K562 (cell line): ENCODE results near the gene TULP1. TPM values are rescaled to one million over a fixed set of nuclear protein-coding genes. Genes with fewer than 3 reads are reported as not detected.

Source experiments
- ATAC-seq: fragments of 200-7000 bp; cut with Tn5 transposase; 3 replicates; pipeline ENCODE4 v1.9.1; 2020; ENCODE audit warnings: moderate library complexity
- BruUV-seq: library from RNA; stranded (reverse); fragments of 400-500 nt; replicated peaks from 2 replicates; lab custom pipeline; 2021; lab: Mats Ljungman, UMichigan
- CTCF ChIA-PET: fragments of 300-600 bp; formaldehyde crosslinking; extraction: SDS; loops from one replicate; lab custom pipeline; 2021; ENCODE audit warnings: low intra/inter-chr PET ratio; lab: Yijun Ruan, JAX
- POLR2A ChIA-PET: fragments of 300-600, 350-650 bp; sonication (Branson Sonifier 250); formaldehyde crosslinking; extraction: SDS; loops from one replicate; lab custom pipeline; 2021; ENCODE audit warnings: antibody characterized with exemption, inconsistent platforms; lab: Yijun Ruan, JAX
- DNase-seq, 4 experiments: peaks; one replicate each; pipeline versions ENCODE4 v3.0.0 to v3.0.0-alpha.2; 2011 to 2018; ENCODE audit warnings: low spot score in 3 of 4, mixed read lengths in 3 of 4; ENCODE audit errors: extremely low read depth in 1 of 4
- FAIRE-seq: peaks from 2 replicates; lab custom pipeline; 2011; peaks lifted over from hg19 to GRCh38; lab: Jason Lieb, UNC
- H2AFZ ChIP-seq: 2 replicates; pipeline ENCODE4 v1.6.0; 2011; ENCODE audit warnings: low read depth, low read length, control low read depth, inconsistent platforms
- H3K27ac ChIP-seq: fragments of 200-600 bp; 3 replicates; pipeline ENCODE4 v1.8.0; 2011; ENCODE audit warnings: low read depth, mild to moderate bottlenecking, control low read depth, inconsistent platforms, low read length, moderate library complexity, mixed read lengths; ENCODE audit errors: extremely low read depth
- H3K27me3 ChIP-seq, 2 experiments: fragments of 300-600 bp in 1 of 2; 2 replicates in 1 of 2; 3 replicates in 1 of 2; pipeline versions ENCODE4 v1.6.0 to v1.8.0; 2011; ENCODE audit warnings: inconsistent platforms in 2 of 2, low read length in 2 of 2, mild to moderate bottlenecking in 1 of 2, mixed read lengths in 1 of 2, moderate library complexity in 1 of 2; ENCODE audit not compliant: control insufficient read depth in 2 of 2, insufficient read depth in 2 of 2
- H3K36me3 ChIP-seq: fragments of 300-600 bp; 3 replicates; pipeline ENCODE4 v1.8.0; 2011; ENCODE audit warnings: mild to moderate bottlenecking, low read length, inconsistent platforms; ENCODE audit not compliant: control insufficient read depth, insufficient read depth
- H3K4me1 ChIP-seq, 2 experiments: fragments of 200-600 bp in 1 of 2; replicated peaks in 1 of 2; 2 replicates in 1 of 2; 3 replicates in 1 of 2; pipeline versions ENCODE4 v1.5.1 to v1.8.0; 2011; ENCODE audit warnings: inconsistent platforms in 2 of 2, low read length in 2 of 2, mild to moderate bottlenecking in 1 of 2, mixed read lengths in 1 of 2, moderate library complexity in 1 of 2; ENCODE audit not compliant: control insufficient read depth in 2 of 2, insufficient read depth in 2 of 2
- H3K4me2 ChIP-seq: 2 replicates; pipeline ENCODE4 v1.6.1; 2011; ENCODE audit warnings: low read length, control low read depth, inconsistent platforms, mixed read lengths; ENCODE audit not compliant: insufficient read depth
- H3K4me3 ChIP-seq: fragments of 200-600 bp; sonication (generic), shearing (Covaris generic); 2 replicates; pipeline ENCODE4 v1.5.1; 2016; ENCODE audit warnings: control low read depth, inconsistent platforms
- H3K79me2 ChIP-seq: fragments of 200-600 bp; 3 replicates; pipeline ENCODE4 v1.8.0; 2011; ENCODE audit warnings: low read length, inconsistent platforms; ENCODE audit not compliant: control insufficient read depth, insufficient read depth
- H3K9ac ChIP-seq, 2 experiments: 2 replicates each; pipeline versions ENCODE4 v1.6.0 to v1.6.1; 2011; ENCODE audit warnings: low read depth in 2 of 2, low read length in 2 of 2, control low read depth in 1 of 2, inconsistent platforms in 1 of 2, mild to moderate bottlenecking in 1 of 2, mixed read lengths in 1 of 2; ENCODE audit not compliant: insufficient read depth in 1 of 2
- H3K9me1 ChIP-seq: one replicate; pipeline ENCODE4 v1.6.0; 2011; ENCODE audit warnings: inconsistent platforms, mild to moderate bottlenecking, low read length, moderate library complexity; ENCODE audit not compliant: control insufficient read depth, insufficient read depth
- H3K9me3 ChIP-seq: replicated peaks from 2 replicates; pipeline ENCODE4 v1.5.1; 2011; ENCODE audit warnings: low read depth, low read length, inconsistent platforms; ENCODE audit not compliant: control insufficient read depth, insufficient read depth
- H4K20me1 ChIP-seq: replicated peaks from 2 replicates; pipeline ENCODE4 v1.6.1; 2011; ENCODE audit warnings: low read length, inconsistent platforms, mixed read lengths; ENCODE audit not compliant: control insufficient read depth, insufficient read depth
- ATF7 ChIP-seq: fragments of 450-650 bp; IDR thresholded peaks from 2 replicates; pipeline ENCODE4 v1.7.1; 2014; ENCODE audit warnings: mild to moderate bottlenecking, moderate library complexity
- BCOR ChIP-seq: fragments of 450-650 bp; IDR thresholded peaks from 2 replicates; pipeline ENCODE4 v1.6.1; 2016
- DLX4 ChIP-seq: fragments of 250-450 bp; sonication (Bioruptor Pico); IDR thresholded peaks from 2 replicates; pipeline ENCODE4 v1.6.1; 2021; ENCODE audit warnings: mild to moderate bottlenecking
- E2F4 ChIP-seq: sonication (generic); formaldehyde crosslinking; IDR thresholded peaks from 2 replicates; pipeline ENCODE4 v1.8.0; 2022; ENCODE audit warnings: mild to moderate bottlenecking, low read depth, missing genetic modification reagents
- HDAC6 ChIP-seq: IDR thresholded peaks from 2 replicates; pipeline ENCODE4 v1.6.1; 2012; ENCODE audit warnings: low read depth, mild to moderate bottlenecking, control low read depth, inconsistent platforms, low read length, moderate library complexity
- HDGF ChIP-seq: fragments of 450-650 bp; IDR thresholded peaks from 2 replicates; pipeline ENCODE4 v1.6.1; 2016
- LEF1 ChIP-seq: fragments of 450-650 bp; IDR thresholded peaks from 2 replicates; pipeline ENCODE4 v1.6.1; 2016; ENCODE audit warnings: mild to moderate bottlenecking
- NR2C2 ChIP-seq, 2 experiments: fragments of 200-800 bp in 1 of 2; sonication (Bioruptor generic) in 1 of 2; sonication (generic) in 1 of 2; formaldehyde crosslinking in 1 of 2; IDR thresholded peaks; 2 replicates each; pipeline versions ENCODE4 v1.6.1 to v1.8.0; 2016 to 2022; ENCODE audit warnings: mild to moderate bottlenecking in 1 of 2, missing compliant biosample characterization in 1 of 2, missing genetic modification characterization in 1 of 2, missing genetic modification reagents in 1 of 2
- PCBP1 ChIP-seq: fragments of 200-400 bp; formaldehyde crosslinking; IDR thresholded peaks from 2 replicates; pipeline ENCODE4 v1.6.1; 2018; ENCODE audit warnings: mild to moderate bottlenecking, low read depth, low read length; ENCODE audit not compliant: poor library complexity, severe bottlenecking
- SIN3A ChIP-seq, 2 experiments: fragments of 150-350 bp in 1 of 2; IDR thresholded peaks; 2 replicates each; pipeline ENCODE4 v1.6.1; 2011 to 2016; ENCODE audit warnings: borderline replicate concordance in 2 of 2, low read depth in 2 of 2, low read length in 2 of 2, mild to moderate bottlenecking in 2 of 2, moderate library complexity in 2 of 2; ENCODE audit not compliant: control insufficient read depth in 1 of 2
- SIX5 ChIP-seq, 2 experiments: IDR thresholded peaks; 2 replicates each; pipeline ENCODE4 v1.6.1; 2011; ENCODE audit warnings: low read length in 2 of 2, borderline replicate concordance in 1 of 2, low read depth in 1 of 2, mild to moderate bottlenecking in 1 of 2, moderate library complexity in 1 of 2; ENCODE audit not compliant: insufficient read depth in 1 of 2
- TAF7 ChIP-seq: fragments of 450-650 bp; IDR thresholded peaks from 2 replicates; pipeline ENCODE4 v1.6.1; 2016; ENCODE audit warnings: missing genetic modification characterization, missing compliant biosample characterization
- ZKSCAN1 ChIP-seq: fragments of 150-350 bp; IDR thresholded peaks from 2 replicates; pipeline ENCODE4 v1.6.1; 2016; ENCODE audit warnings: low read depth, low read length
- ZMIZ1 ChIP-seq, 2 experiments: fragments of 150-350 bp in 1 of 2; IDR thresholded peaks; 2 replicates each; pipeline ENCODE4 v1.6.1; 2012 to 2016; ENCODE audit warnings: low read depth in 2 of 2, low read length in 2 of 2, mild to moderate bottlenecking in 1 of 2, moderate library complexity in 1 of 2
- ZNF184 ChIP-seq: sonication (generic); formaldehyde crosslinking; IDR thresholded peaks from 2 replicates; pipeline ENCODE4 v1.5.0; 2020; ENCODE audit warnings: missing genetic modification reagents
- ZNF347 ChIP-seq: fragments of 450-650 bp; formaldehyde crosslinking; IDR thresholded peaks from 2 replicates; pipeline ENCODE4 v1.4.0; 2020; ENCODE audit warnings: low read depth, mild to moderate bottlenecking, moderate library complexity
- WGBS: fragments of 100-300 bp; shearing (Covaris generic); methylation state at CpG from one replicate; pipeline ENCODE4 v1.1.6; 2016; ENCODE audit warnings: low coverage, mixed read lengths; ENCODE audit not compliant: insufficient coverage; ENCODE audit errors: missing lambda C conversion rate; 5-methylcytosine and 5-hydroxymethylcytosine counted together
- in situ Hi-C: fragments of 300-500 bp; cut with MboI; formaldehyde crosslinking; loops from 4 replicates; pipeline ENCODE4 v1.15.0; 2018; ENCODE audit warnings: inconsistent platforms, mixed read lengths
- intact Hi-C: fragments of 100-400 bp; cut with micrococcal nuclease; formaldehyde crosslinking; loops from 2 replicates; pipeline ENCODE4 v1.14.2; 2022
- polyA plus RNA-seq, 8 experiments: library from polyadenylated mRNA; depleted of rRNA in 4 of 8; stranded (reverse) in 5 of 8; unstranded in 3 of 8; fragments of >200 nt; fragmentation: Nextera tagmentation in 2 of 8; fragmentation: Illumina TruSeq in 1 of 8; extraction: Ambion mirVana in 2 of 8; extraction: Trizol in 1 of 8; gene quantifications; 2 replicates each; pipeline versions ENCODE4 v1.2.1 to v1.2.3, GENCODE V29; 2011 to 2014; ENCODE audit warnings: inconsistent platforms in 1 of 8, missing spikeins in 1 of 8
- total RNA-seq, 7 experiments: library from RNA; depleted of rRNA in 6 of 7; stranded (reverse); fragments of >200 nt in 6 of 7; fragmentation: Illumina TruSeq in 2 of 7; extraction: Trizol in 2 of 7; gene quantifications; 2 replicates each; pipeline versions ENCODE4 v1.2.1 to v1.2.3, GENCODE V29; 2011 to 2021; ENCODE audit warnings: low replicate concordance in 1 of 7

Gene TULP1
- total and polyA plus RNA-seq, 9 of the 15 experiments (the other 6 are each of a cell fraction or from before 2014, with no cell fraction given) = 0.06 to 0.17 (median 0.09) TPM; not detected in 6

- TF ChIP-seq ZMIZ1 (IDR thresholded peaks at IDR 0.05; ENCODE audit: low read depth in 2 of 2, low read length in 2 of 2) = no peak
- no peak for TF ChIP-seq BCOR
Measured at GRCh38 chr6:35557239-35557638, 44.5 kb upstream of the TULP1 start (continued).

GRCh38 chr6:35554811-35555210, 42.1 kb upstream of the TULP1 start:
- H3K9ac ChIP-seq = no peak overlapping the region
- H3K9me1 ChIP-seq = no peaks in the 10 kb centered on the region
- ChIA-PET POLR2A (interaction anchor here (0.6 kb wide), 1 partner anchor 859 kb away, joined by 3 read pairs; no protein-coding TSS in a partner anchor), CTCF (no interaction called here)
- no peak overlapping the region for H2AFZ ChIP-seq
- no peak for ATAC-seq
- BruUV-seq = no TSS peak
- H3K36me3 ChIP-seq = no peaks in the 10 kb centered on the region
- no peaks in the 10 kb centered on the region for H4K20me1 ChIP-seq
- in situ Hi-C loops = no loop called here
- FAIRE-seq = no peak
- H3K27ac ChIP-seq = no peak overlapping the region
- no peak overlapping the region for H3K4me3 ChIP-seq
- no peak overlapping the region for H3K4me2 ChIP-seq
- H3K9me3 ChIP-seq = peaks cover 2% of the 10 kb centered on the region
- WGBS = 0% methylated on average over 4 of the region's 4 CpGs
- intact Hi-C loops = loop anchor here (10.0 kb wide), 1 partner anchor 260 kb away; the partner anchor contains the start of gene DEF6
- H3K4me1 ChIP-seq = no peaks in the 10 kb centered on the region; a peak in 1 of 5 replicates
- DNase-seq = no peak
- H3K27me3 ChIP-seq = peaks cover 18 to 45% of the 10 kb centered on the region in 2 experiments
- no peaks in the 10 kb centered on the region for H3K79me2 ChIP-seq
- TF ChIP-seq ZKSCAN1 = no peak
- TF ChIP-seq SIX5 (IDR thresholded peaks at IDR 0.05; ENCODE audit: borderline replicate concordance in 1 of 2, insufficient read depth in 1 of 2, low read depth in 1 of 2, low read length in 2 of 2) = no peak
- TF ChIP-seq HDGF = no peak
- TF ChIP-seq NR2C2 (CRISPR knock-in tag; IDR thresholded peaks at IDR 0.05) = no peak
- TF ChIP-seq NR2C2 (tag; IDR thresholded peaks at IDR 0.05) = no peak
- TF ChIP-seq BCOR = no peak
- TF ChIP-seq TAF7 (tag) = no peak
- TF ChIP-seq ZNF184 (CRISPR knock-in tag) = no peak
- no peak for TF ChIP-seq ATF7
- TF ChIP-seq SIN3A (IDR thresholded peaks at IDR 0.05; ENCODE audit: borderline replicate concordance in 2 of 2, control insufficient read depth in 1 of 2, low read depth in 2 of 2, low read length in 2 of 2) = no peak
- no peak for TF ChIP-seq LEF1
- no peak for TF ChIP-seq HDAC6
- no peak for TF ChIP-seq ZNF347 (CRISPR knock-in tag)
- TF ChIP-seq PCBP1 = no peak
- no peak for TF ChIP-seq DLX4 (CRISPR knock-in tag)
- TF ChIP-seq E2F4 (CRISPR knock-in tag) = no peak
